Skin epidermis (tissue), 12 donors: ENCODE results near the gene SLC6A11.

Experiments used
- H3K27ac ChIP-seq, 21 experiments: fragments of 200-600 bp; sonication (generic) in 11 of 21; one replicate each; pipeline ENCODE4 v1.5.0; 2020; ENCODE audit warnings: mild to moderate bottlenecking in 3 of 21, inconsistent platforms in 2 of 21, moderate library complexity in 2 of 21
- H3K4me3 ChIP-seq, 7 experiments: fragments of 200-600 bp; sonication (generic) in 2 of 7; one replicate each; pipeline ENCODE4 v1.5.0; 2020; ENCODE audit warnings: inconsistent platforms in 2 of 7, mild to moderate bottlenecking in 2 of 7, moderate library complexity in 1 of 7

Gene SLC6A11

DNA sequence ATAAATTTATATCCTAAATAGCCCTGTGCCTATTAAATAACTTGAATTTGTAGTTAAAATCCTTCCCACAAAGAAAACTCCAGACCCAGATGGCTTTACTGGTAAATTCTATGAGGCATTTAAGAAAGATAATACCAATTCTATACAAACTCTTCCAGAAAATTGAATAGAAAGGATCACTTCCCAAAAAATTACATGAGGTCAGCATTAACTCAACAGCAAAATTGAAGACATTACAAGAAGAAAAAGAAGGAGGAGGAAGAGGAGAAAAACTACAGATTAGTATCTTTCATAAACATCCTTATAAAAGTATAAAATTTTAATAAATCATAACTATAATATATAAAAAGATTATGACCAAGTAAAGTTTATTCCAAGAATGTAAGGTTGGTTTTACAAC lies 29.4 kb upstream of the SLC6A11 start:
- Histone ChIP-seq H3K27ac (no peak overlapping the region), H3K4me3 (no peak overlapping the region)

DNA sequence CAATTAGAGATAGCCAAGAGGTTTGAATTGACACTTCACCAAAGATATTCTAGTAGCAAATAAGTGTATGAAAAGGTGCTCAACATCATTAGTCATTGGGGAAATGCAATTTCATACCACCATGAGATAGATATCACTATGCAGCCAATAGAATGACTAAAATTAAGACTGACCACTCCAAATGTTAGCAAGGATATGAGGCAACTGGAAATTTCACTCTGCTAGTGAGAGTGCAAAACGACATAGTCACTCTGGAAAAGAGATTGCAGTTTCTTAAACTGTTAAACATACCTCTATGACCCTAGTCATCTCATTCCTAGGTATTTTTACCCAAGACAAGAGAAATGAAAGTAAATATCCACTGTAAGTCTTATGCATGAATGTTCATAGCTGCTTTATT lies 27.6 kb upstream of the SLC6A11 start:
- Histone ChIP-seq H3K4me3 (no peak overlapping the region), H3K27ac (no peak overlapping the region)

GRCh38 chr3:10790713-10791112 lies 25.3 kb upstream of the SLC6A11 start:
- no peak overlapping the region for H3K4me3 ChIP-seq
- H3K27ac ChIP-seq, result no peak overlapping the region

- Histone ChIP-seq H3K4me3 (no peak overlapping the region), H3K27ac (no peak overlapping the region)
Measured at GRCh38 chr3:10792208-10792607, 23.8 kb upstream of the SLC6A11 start.

- peak overlapping the region in 7 of 21 experiments; percentile 6 to 73 (median 42) for H3K27ac ChIP-seq
- no peak overlapping the region for H3K4me3 ChIP-seq
Measured at GRCh38 chr3:10798600-10799367, 17.2 kb upstream of the SLC6A11 start.

GRCh38 chr3:10804183-10804648 lies 11.8 kb upstream of the SLC6A11 start:
- Histone ChIP-seq H3K27ac (peak overlapping the region in 8 of 21 experiments; percentile 8 to 70 (median 40)), H3K4me3 (no peak overlapping the region)

GRCh38 chr3:10806006-10806405 lies 10.0 kb upstream of the SLC6A11 start:
- no peak overlapping the region for H3K27ac ChIP-seq
- H3K4me3 ChIP-seq, result no peak overlapping the region

- Histone ChIP-seq H3K27ac (no peak overlapping the region), H3K4me3 (no peak overlapping the region)
Measured at GRCh38 chr3:10808130-10808735, 7.8 kb upstream of the SLC6A11 start.

DNA sequence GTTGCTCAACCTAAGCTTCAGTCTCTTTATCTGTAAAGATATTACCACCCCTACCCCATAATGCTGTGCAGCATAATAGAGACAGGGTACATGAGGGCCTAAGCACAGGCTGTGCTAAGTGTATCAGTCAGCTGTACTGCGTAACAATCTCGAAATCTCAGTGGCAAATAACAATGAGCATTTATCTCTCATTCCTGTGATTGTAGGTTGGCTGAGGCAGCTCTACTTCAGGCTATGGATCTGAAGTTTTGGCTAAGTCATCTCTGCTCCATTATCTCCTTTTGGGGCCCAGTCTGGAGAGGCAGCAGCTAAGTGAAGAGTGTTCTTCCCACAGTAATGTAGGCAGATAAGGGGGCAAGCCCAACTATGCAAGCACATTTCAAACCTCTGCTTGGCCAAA lies 7.1 kb upstream of the SLC6A11 start:
- H3K4me3 ChIP-seq, result no peak overlapping the region
- H3K27ac ChIP-seq, result no peak overlapping the region

GRCh38 chr3:10810376-10810775 lies 5.7 kb upstream of the SLC6A11 start:
- Histone ChIP-seq H3K4me3 (no peak overlapping the region), H3K27ac (no peak overlapping the region)

GRCh38 chr3:10813425-10813824 lies 2.6 kb upstream of the SLC6A11 start:
- Histone ChIP-seq H3K4me3 (no peak overlapping the region), H3K27ac (no peak overlapping the region)

- no peak overlapping the region for H3K27ac ChIP-seq
- H3K4me3 ChIP-seq, result no peak overlapping the region
Measured at GRCh38 chr3:10814623-10815022, 1.4 kb upstream of the SLC6A11 start.

GRCh38 chr3:10815487-10815886 lies 541 bp upstream of the SLC6A11 start:
- H3K4me3 ChIP-seq, result peak overlapping the region in 5 of 7 experiments; percentile 28 to 42 (median 32)
- peak overlapping the region in 5 of 21 experiments; percentile 53 to 74 (median 54) for H3K27ac ChIP-seq

- peak overlapping the region in 2 of 21 experiments; percentile 53 to 74 for H3K27ac ChIP-seq
- H3K4me3 ChIP-seq, result peak overlapping the region in 6 of 7 experiments; percentile 24 to 42 (median 32)
Measured at GRCh38 chr3:10816863-10817253, 830 bp downstream of the SLC6A11 start.

DNA sequence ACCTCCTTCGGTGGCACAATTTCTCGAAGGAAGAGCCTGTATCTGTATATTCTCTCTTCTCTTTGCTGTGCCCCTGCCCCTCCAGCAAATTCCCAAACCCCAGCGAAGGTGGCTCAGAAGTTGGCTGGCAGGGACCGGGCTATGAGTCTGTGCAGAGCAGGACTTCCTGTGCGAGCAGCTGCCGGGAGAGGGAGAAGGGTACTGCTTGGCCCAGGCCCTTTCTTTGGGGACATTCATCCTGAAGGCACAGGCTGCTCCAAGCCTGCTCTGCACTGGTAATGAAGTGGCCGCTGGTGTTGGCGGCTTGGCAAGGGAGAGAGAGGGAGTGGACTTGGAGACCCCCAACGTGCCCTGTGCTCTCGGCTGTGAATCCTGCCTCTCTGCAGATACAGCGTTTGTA lies 1.5 kb downstream of the SLC6A11 start:
- peak overlapping the region in 2 of 7 experiments; percentile 31 to 37 for H3K4me3 ChIP-seq
- H3K27ac ChIP-seq, result no peak overlapping the region

- H3K27ac ChIP-seq, result no peak overlapping the region
- H3K4me3 ChIP-seq, result no peak overlapping the region
Measured at GRCh38 chr3:10822055-10822454, 6.0 kb downstream of the SLC6A11 start.

GRCh38 chr3:10822708-10823515 lies 6.9 kb downstream of the SLC6A11 start:
- Histone ChIP-seq H3K4me3 (no peak overlapping the region), H3K27ac (no peak overlapping the region)

DNA sequence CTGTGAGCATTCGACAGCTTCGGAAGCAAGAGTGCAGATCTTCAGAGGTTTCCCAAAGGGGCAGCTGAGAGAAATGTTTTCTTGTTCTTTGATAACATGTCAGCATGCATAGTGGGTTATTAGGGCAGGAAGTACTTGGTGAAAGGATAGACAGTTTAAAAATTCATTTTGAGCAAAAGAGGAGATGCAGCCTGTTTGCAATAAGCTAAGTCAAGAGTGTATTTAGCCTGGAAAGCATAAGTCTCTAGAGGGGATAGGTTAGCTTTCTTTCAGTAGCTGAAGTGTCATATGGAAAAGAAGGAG lies 7.4 kb downstream of the SLC6A11 start:
- no peak overlapping the region for H3K27ac ChIP-seq
- H3K4me3 ChIP-seq, result no peak overlapping the region

DNA sequence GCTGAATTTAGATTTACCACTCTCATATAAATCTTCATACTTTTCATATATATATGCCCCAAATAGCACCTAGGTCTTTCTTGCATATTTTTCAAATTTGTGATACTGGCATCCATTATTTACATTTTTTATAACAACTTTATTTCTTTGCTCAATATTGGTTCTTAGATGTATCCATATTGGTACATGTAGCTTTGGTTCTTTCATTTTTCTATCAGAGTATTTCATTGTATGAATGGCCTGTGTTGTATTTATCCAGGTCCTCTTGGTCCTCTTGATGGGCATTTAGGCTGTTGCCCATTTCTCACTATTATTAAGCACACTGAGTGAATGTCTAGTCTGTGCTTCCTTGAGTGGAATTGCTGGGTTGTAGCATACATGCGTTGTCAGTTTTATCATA lies 8.4 kb downstream of the SLC6A11 start:
- H3K27ac ChIP-seq, result no peak overlapping the region
- no peak overlapping the region for H3K4me3 ChIP-seq

DNA sequence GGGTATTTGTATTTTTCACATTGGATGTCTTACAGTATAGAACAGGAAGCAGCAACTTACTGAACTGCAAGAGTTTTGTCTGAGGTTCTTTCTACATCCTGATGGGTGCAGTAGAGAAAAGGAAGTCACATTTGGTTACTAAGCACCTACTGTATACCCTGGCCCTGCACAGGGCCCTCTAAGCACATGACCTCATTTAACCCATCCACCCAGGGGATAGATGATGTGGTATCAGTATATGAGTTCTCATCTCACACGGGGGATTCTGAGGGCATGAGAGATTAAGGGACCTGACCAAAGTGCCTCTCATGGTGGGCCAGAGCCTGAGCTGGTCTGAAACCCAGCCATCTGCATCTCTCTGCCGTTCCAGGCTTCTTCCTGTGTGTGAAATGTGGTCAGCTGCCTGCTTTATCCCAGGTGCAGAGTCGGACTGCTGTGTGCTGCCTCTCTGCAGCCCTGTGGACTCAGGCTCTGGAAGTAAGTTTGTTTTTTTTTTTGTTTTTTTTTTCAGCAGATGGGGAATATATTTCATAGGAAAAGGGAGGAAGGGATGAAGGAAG lies 17.9 kb downstream of the SLC6A11 start:
- Histone ChIP-seq H3K4me3 (no peak overlapping the region), H3K27ac (no peak overlapping the region)
